Stimulated activated CD4-positive, alpha-beta T cell treated with anti-CD3 and anti-CD28 coated beads, Interleukin-15, amount 100 ng/mL, for 48 hours (primary cell): Measurements from ENCODE around the gene CXCL17.

Source experiments
- DNase-seq, 2 donors: peaks; one replicate each; pipeline ENCODE4 v3.0.0-alpha.2; 2020; ENCODE audit warnings: low read depth in 2 of 2

Gene CXCL17

DNA sequence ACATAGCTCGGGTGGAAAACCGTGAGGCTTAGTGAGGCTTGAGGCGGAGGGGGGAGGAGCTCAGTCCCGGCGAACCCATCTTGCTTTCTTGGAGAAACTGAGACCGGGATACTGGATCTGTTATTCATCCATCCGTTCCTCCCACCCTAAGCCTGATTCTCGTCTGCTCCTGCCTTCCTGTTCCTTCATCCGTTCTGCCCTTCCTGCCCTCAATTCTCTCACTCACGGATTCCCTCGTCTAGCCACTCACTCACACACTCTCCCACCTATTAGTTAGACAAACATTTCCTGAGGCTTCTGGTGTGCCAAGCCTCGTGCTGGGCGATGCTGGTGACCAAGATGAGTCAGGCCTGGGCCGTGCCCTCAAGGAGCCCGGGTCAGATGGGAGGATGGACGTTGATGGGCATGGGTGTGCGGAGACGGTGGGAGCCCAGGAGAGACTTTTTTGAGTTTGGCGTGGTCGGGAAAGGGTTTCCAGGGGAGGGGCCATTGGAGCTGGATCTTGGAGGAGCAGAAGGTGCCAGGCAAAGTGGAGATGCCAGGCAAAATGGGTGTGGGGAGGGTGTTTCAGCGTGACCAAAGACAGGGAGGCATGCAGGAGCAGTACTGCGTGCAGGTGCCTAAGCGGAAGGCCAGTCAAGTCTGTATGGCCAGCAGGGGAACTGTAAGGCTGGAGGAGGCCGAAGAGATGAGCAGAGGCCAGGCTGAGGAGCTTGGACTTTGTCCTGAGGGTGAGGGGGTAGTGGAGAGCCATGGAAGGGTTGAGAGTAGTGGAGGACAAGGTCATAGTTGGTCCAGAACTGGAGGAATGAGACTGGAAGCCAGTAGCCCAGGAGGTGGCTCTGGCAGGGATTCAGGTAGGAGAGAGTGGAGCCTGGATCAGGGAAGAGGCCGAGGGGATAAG is 45.2 kb downstream of the CXCL17 start:
- DNase-seq = no peak

DNA sequence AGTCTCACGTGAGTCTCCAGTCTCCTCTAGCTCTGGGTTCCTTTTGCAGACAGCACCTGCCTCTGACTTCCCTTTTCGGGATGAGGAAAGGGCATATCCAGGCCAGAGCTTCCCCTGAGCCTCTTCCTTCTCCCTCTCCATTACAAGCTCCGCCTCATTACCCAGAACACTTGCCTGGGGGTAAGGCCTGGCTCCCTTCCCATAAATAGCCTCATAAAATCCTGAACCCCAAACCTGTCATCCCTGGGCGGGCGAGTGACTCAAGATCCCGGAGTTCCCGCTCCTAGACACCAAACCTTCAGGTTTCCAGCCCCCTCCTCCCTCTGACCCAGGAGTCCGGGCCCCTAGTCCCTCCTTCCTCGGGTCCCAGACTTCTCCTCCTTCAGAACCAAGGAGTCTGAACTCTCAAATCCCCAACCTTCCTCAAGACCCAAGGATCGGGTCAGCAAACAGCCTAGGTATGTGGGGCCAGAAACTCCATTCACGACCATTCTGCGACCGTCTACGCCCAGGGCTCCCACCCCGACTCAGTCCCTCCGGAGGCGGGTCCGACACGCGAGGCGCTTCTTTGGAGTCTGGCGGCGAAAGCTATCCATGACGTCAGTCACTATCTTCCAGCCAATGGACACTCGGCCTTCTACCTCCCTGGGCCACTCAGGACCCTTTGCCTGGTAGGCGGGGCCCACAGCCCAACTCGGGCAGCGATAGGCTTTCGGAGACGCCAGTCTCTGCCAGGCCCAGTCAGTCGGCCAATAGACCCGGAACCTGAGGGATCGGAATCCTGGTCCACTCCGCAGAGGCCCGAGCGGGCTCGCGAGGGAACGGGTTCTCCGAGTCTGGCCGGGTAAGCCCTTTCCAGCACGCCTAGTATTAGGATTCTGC is 46.1 kb downstream of the CXCL17 start:
- DNase-seq = peak; percentile 95 to 96

DNA sequence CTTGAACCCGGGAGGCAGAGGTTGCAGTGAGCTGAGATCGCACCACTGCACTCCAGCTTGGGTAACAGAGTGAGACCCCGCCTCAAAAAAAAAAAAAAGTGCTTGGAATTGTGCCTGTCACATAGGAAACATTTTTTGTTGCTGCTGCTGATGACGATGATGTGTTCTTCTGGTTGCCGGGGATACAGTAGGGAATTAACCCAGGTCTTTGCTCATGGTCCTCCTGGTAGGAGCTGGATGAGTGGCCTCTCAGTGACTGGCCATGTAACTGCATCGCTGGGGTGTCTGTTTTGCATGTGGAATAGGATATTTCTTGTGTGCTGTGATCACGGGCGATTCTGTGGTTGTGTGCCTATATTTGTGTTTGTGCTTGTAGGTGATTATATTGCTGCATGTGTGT is 48.0 kb downstream of the CXCL17 start:
- no peak for DNase-seq

DNA sequence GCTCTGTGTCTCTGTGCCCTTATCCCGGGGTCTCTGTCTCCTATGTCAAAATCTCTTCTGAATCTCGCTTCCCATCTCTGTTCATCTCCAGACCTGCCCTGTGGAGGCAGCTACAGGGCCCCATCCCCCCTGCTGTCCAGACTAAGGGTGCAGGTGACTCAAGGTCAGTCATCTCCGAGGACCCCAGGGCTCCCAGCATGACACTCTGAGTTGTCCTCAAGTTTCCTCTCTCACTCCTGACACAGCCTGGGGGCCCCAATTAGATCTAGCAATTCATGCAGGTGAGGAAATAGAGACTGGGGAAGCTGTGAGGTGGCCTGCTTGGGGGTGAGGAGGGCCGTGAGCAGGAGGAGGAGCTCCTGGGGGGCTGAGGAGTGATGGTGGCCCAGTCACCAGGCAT is 50.6 kb downstream of the CXCL17 start:
- DNase-seq = no peak

DNA sequence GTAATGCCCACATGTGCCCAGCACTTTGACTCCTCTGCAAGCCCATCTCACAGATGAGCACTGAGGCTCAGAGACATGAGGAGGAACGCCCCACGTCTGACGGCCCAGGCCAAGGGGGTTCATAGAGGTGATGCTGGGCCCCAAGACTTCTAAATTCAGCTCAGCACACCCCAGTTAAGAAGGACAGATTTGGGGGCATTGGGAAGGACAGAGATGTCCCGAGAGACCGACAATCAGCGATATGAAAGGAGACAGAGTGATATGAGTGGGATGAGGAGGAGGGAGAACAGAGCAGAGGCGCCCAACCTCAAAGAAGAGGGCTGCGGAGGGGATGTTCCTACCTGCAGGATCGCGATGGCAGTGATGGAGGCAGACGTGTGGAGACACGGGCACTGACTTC is 52.8 kb downstream of the CXCL17 start, which contains the start of gene CNFN:
Gene CNFN (minus strand): TSS at position 399 of the 400 bp plus-strand sequence. CDS start 1,260 bp downstream, outside the sequence.
- DNase-seq = no peak

DNA sequence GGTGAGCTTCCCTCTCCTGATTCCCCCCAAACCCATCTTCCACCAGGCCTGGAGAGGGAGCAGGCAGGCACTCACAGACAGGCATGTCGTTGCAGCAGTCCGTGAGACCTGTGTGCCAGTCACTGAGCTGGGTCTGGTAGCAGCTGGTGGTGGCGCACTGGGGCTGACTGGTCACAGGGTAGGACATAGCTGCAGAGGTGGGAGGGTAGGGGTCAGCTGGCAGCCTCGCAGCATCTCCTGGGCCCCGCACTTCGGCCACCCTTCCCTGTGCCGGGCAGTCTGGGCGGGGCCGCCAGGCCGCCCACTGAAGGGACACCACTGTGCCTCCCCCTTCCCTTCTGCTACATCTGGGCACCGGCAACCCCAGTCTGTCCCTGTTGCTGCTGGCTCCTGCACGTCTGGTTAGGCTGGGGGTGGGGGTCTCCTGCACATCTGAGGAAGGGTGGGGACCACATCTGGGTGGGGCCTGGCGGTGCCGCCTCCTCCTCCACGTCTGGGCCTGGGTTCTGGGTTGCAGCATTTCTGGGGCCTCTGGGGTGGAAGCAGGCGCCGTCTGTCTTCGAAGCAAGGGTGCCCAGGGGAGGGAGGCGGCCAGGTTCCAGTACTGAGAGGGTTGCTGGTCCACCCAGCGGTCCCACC is 53.8 kb downstream of the CXCL17 start:
- no peak for DNase-seq

DNA sequence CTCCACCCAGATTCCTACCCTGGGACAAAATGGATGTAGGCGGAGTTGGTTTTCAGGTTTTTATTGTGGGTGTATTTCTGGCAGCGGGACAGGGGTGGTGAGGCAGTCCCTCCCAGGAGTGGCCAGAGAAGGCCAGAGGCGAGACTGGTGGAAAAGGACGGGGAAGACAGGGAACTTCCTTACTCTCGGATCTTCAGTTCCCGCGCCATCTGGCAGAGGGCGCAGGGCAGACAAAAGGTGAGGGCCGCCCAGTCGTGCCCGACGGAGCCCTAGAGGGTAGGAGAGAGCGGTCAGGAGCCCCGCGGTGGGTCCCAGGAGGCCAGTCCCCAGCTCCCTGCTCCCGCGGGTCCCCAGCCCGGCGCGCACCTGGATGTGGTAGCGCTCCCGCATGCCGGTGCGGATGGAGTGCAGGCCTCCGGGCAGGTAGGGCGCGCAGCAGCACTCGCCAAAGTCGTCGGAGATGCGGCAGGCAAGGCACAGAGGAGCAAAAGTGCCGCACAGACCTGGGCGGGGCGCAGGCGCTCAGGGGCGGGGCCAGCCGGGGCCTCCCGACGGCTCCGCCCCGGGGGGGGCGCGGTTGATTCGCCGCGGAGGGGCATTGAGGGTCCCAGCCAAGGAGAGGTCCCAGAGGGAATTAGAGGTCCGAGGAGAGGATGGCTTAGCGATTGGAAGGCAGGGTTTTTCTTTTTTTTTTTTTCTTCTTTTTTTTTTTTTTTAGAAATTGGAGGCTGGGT is 55.6 kb downstream of the CXCL17 start:
- peak in 1 of 2 donors; percentile 53 for DNase-seq

DNA sequence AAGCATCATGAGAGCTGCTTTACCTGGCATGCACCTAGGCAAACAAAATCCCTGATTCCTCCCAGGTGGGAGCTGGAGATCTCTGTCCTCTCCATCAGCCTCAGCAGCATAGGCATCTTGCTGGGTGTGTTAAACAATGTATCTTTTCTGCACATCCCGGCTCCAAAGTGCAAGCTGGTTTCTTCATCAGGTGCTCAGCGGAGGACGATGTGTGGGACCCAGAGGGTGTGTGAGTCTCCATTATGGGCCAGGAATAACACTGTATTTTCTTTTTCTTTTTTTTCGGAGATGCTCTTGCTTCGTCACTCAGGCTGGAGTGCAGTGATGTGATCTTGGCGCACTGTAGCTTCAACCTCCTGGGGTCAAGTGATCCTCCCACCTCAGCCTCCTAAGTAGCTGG is 62.6 kb downstream of the CXCL17 start:
- no peak for DNase-seq
